ENCODE results near the gene CEP112. TPM values are rescaled to one million over a fixed set of nuclear protein-coding genes. Genes with fewer than 3 reads are reported as not detected.

The CEP112 gene
- total and polyA plus RNA-seq, 2 experiments from 2014 or later, result 4.0 to 4.3 TPM

DNA sequence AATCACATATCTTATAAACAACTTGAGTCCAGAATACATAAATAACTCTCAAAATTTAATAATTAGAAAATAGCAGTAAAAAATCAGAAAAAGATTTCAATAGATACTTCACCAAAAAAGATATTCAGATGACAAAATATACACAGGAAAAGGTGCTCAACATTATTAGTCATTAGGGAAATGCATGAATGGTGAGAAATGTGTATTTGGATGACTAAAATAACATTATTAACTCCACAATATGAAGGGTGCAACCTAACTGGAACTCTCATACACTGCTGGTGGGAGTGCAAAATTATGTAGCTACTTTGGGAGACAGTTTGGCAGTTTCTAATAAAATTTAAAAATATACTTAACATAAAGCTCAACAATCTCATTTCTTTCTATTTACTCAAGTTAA lies 368.2 kb downstream of the CEP112 start:
- Histone ChIP-seq H3K36me3 (ENCODE audit: insufficient read depth) (no peaks in the 10 kb centered on the region), H4K20me1 (replicated peaks; ENCODE audit: insufficient read depth) (no peaks in the 10 kb centered on the region), H3K4me2 (no peak overlapping the region), H3K9me2 (ENCODE audit: insufficient read depth) (peaks cover 5% of the 10 kb centered on the region; the same call in 1 of the 2 replicates), H3K27ac (ENCODE audit: low read depth) (no peak overlapping the region), H3K4me3 (no peak overlapping the region), H3K79me2 (replicated peaks; ENCODE audit: insufficient read depth) (no peaks in the 10 kb centered on the region), H3F3A (replicated peaks; ENCODE audit: low read depth) (no peaks in the 10 kb centered on the region), H3K4me1 (ENCODE audit: insufficient read depth) (no peaks in the 10 kb centered on the region), H3K27me3 (ENCODE audit: insufficient read depth) (no peaks in the 10 kb centered on the region), H2AFZ (no peak overlapping the region)
- Mint-ChIP-seq H3K27ac (no peak overlapping the region), H3K9me3 (no peaks in the 10 kb centered on the region), H3K4me3 (no peak overlapping the region), H3K36me3 (ENCODE audit: low read depth) (no peaks in the 10 kb centered on the region), H3K4me1 (no peaks in the 10 kb centered on the region), H3K27me3 (ENCODE audit: insufficient read depth, low read depth, poor library complexity) (no peaks in the 10 kb centered on the region)
- TF ChIP-seq CTCF (conservative IDR thresholded peaks at IDR 0.05; ENCODE audit: low read depth in 2 of 2) (no peak), ZNF331 (CRISPR knock-in tag; IDR thresholded peaks at IDR 0.05; ENCODE audit: low read depth) (no peak), STAT1 (IDR thresholded peaks at IDR 0.05; ENCODE audit: unreplicated experiment) (no peak), EZH2phosphoT487 (IDR thresholded peaks at IDR 0.05; ENCODE audit: unreplicated experiment) (no peak), JUNB (IDR thresholded peaks at IDR 0.05; ENCODE audit: unreplicated experiment) (no peak), NANOG (IDR thresholded peaks at IDR 0.05; ENCODE audit: borderline replicate concordance) (no peak), ZNF114 (CRISPR knock-in tag; IDR thresholded peaks at IDR 0.05) (no peak), CREB1 (CRISPR knock-in tag; IDR thresholded peaks at IDR 0.05; ENCODE audit: low read depth) (no peak), REST (IDR thresholded peaks at IDR 0.05; ENCODE audit: unreplicated experiment) (no peak), EZH2 (IDR thresholded peaks at IDR 0.05; ENCODE audit: low read depth, unreplicated experiment) (no peak), POLR2AphosphoS5 (IDR thresholded peaks at IDR 0.05; ENCODE audit: low read depth) (no peak)
- TF ChIP-seq, protein P1, sequence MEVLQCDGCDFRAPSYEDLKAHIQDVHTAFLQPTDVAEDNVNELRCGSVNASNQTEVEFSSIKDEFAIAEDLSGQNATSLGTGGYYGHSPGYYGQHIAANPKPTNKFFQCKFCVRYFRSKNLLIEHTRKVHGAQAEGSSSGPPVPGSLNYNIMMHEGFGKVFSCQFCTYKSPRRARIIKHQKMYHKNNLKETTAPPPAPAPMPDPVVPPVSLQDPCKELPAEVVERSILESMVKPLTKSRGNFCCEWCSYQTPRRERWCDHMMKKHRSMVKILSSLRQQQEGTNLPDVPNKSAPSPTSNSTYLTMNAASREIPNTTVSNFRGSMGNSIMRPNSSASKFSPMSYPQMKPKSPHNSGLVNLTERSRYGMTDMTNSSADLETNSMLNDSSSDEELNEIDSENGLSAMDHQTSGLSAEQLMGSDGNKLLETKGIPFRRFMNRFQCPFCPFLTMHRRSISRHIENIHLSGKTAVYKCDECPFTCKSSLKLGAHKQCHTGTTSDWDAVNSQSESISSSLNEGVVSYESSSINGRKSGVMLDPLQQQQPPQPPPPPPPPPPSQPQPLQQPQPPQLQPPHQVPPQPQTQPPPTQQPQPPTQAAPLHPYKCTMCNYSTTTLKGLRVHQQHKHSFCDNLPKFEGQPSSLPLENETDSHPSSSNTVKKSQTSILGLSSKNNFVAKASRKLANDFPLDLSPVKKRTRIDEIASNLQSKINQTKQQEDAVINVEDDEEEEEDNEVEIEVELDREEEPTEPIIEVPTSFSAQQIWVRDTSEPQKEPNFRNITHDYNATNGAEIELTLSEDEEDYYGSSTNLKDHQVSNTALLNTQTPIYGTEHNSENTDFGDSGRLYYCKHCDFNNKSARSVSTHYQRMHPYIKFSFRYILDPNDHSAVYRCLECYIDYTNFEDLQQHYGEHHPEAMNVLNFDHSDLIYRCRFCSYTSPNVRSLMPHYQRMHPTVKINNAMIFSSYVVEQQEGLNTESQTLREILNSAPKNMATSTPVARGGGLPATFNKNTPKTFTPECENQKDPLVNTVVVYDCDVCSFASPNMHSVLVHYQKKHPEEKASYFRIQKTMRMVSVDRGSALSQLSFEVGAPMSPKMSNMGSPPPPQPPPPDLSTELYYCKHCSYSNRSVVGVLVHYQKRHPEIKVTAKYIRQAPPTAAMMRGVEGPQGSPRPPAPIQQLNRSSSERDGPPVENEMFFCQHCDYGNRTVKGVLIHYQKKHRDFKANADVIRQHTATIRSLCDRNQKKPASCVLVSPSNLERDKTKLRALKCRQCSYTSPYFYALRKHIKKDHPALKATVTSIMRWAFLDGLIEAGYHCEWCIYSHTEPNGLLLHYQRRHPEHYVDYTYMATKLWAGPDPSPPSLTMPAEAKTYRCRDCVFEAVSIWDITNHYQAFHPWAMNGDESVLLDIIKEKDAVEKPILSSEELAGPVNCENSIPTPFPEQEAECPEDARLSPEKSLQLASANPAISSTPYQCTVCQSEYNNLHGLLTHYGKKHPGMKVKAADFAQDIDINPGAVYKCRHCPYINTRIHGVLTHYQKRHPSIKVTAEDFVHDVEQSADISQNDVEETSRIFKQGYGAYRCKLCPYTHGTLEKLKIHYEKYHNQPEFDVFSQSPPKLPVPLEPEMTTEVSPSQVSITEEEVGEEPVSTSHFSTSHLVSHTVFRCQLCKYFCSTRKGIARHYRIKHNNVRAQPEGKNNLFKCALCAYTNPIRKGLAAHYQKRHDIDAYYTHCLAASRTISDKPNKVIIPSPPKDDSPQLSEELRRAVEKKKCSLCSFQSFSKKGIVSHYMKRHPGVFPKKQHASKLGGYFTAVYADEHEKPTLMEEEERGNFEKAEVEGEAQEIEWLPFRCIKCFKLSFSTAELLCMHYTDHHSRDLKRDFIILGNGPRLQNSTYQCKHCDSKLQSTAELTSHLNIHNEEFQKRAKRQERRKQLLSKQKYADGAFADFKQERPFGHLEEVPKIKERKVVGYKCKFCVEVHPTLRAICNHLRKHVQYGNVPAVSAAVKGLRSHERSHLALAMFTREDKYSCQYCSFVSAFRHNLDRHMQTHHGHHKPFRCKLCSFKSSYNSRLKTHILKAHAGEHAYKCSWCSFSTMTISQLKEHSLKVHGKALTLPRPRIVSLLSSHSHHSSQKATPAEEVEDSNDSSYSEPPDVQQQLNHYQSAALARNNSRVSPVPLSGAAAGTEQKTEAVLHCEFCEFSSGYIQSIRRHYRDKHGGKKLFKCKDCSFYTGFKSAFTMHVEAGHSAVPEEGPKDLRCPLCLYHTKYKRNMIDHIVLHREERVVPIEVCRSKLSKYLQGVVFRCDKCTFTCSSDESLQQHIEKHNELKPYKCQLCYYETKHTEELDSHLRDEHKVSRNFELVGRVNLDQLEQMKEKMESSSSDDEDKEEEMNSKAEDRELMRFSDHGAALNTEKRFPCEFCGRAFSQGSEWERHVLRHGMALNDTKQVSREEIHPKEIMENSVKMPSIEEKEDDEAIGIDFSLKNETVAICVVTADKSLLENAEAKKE (CRISPR knock-in tag; IDR thresholded peaks at IDR 0.05), result no peak
- TF ChIP-seq, protein P2, sequence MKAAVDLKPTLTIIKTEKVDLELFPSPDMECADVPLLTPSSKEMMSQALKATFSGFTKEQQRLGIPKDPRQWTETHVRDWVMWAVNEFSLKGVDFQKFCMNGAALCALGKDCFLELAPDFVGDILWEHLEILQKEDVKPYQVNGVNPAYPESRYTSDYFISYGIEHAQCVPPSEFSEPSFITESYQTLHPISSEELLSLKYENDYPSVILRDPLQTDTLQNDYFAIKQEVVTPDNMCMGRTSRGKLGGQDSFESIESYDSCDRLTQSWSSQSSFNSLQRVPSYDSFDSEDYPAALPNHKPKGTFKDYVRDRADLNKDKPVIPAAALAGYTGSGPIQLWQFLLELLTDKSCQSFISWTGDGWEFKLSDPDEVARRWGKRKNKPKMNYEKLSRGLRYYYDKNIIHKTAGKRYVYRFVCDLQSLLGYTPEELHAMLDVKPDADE (IDR thresholded peaks at IDR 0.05), result no peak
- ATAC-seq (no peak), DNase-seq (ENCODE audit: low spot score) (no peak)
